ENCODE results near the gene RPS19BP1. TPM values are rescaled to one million over a fixed set of nuclear protein-coding genes. Genes with fewer than 3 reads are reported as not detected.

RPS19BP1 gene
- total RNA-seq, 1 donor from 2014 or later: 47.9 TPM

DNA sequence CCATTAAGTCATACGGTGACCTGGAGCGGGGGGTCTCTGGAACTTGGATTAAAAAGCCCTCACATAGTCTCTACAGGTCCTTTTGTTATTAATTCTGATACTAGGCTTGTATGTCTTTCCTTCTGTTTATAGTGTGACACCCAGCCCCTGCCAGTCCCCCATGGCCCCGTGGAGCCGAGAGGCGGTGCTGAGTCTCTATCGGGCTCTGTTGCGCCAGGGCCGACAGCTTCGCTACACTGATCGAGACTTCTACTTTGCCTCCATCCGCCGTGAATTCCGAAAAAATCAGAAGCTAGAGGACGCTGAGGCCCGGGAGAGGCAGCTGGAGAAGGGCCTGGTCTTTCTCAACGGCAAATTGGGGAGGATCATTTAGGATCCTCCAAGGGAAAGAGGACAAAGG is 28.5 kb downstream of the RPS19BP1 start:
- H3K27ac Mint-ChIP-seq (ENCODE audit: unreplicated experiment): peak overlapping the region; percentile 79
- peaks cover 17% of the 10 kb centered on the region for H3K4me1 Mint-ChIP-seq (ENCODE audit: low read depth)

DNA sequence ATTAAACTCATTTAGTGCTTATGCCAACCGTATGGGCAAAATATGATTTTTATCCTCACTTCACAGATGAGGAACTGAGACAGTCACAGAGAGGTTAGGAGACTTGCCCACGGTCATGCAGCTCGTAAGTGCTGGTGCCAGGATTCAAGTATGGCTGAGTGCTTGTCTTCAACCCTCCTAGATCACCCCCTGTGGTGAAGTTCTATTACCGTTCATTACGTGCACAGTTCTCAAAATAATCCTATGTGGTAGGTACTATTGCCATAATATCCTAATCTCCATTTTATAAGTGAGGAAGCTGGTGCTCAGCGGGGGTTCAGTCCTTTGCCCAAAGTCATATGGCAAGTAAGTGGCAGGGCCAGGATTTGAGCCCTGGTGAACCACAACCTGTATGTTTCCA is 28.9 kb downstream of the RPS19BP1 start:
- peak overlapping the region; percentile 79 for H3K27ac Mint-ChIP-seq (ENCODE audit: unreplicated experiment)
- no peak for DNase-seq (ENCODE audit: low spot score)
- peaks cover 17% of the 10 kb centered on the region for H3K4me1 Mint-ChIP-seq (ENCODE audit: low read depth)
- H3K27me3 Mint-ChIP-seq (ENCODE audit: low read depth): no peaks in the 10 kb centered on the region
- TF ChIP-seq, protein P1, sequence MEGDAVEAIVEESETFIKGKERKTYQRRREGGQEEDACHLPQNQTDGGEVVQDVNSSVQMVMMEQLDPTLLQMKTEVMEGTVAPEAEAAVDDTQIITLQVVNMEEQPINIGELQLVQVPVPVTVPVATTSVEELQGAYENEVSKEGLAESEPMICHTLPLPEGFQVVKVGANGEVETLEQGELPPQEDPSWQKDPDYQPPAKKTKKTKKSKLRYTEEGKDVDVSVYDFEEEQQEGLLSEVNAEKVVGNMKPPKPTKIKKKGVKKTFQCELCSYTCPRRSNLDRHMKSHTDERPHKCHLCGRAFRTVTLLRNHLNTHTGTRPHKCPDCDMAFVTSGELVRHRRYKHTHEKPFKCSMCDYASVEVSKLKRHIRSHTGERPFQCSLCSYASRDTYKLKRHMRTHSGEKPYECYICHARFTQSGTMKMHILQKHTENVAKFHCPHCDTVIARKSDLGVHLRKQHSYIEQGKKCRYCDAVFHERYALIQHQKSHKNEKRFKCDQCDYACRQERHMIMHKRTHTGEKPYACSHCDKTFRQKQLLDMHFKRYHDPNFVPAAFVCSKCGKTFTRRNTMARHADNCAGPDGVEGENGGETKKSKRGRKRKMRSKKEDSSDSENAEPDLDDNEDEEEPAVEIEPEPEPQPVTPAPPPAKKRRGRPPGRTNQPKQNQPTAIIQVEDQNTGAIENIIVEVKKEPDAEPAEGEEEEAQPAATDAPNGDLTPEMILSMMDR (IDR thresholded peaks at IDR 0.05): no peak
- H3K4me3 Mint-ChIP-seq (ENCODE audit: unreplicated experiment): peak overlapping the region; percentile 98
- no peaks in the 10 kb centered on the region for H3K9me3 Mint-ChIP-seq (ENCODE audit: low read depth)
- H3K36me3 Mint-ChIP-seq (ENCODE audit: low read depth): peaks cover 19% of the 10 kb centered on the region

More for the DNA sequence above, 28.5 kb downstream of the RPS19BP1 start:
- Mint-ChIP-seq H3K4me3 (ENCODE audit: unreplicated experiment) (no peak overlapping the region), H3K36me3 (ENCODE audit: low read depth) (peaks cover 19% of the 10 kb centered on the region), H3K27me3 (ENCODE audit: low read depth) (no peaks in the 10 kb centered on the region), H3K9me3 (ENCODE audit: low read depth) (no peaks in the 10 kb centered on the region)
- TF ChIP-seq, protein P1 (IDR thresholded peaks at IDR 0.05): no peak
- no peak for DNase-seq (ENCODE audit: low spot score)

GRCh38 chr22:39502789-39503409 is 29.6 kb downstream of the RPS19BP1 start:
- TF ChIP-seq, protein P1 (IDR thresholded peaks at IDR 0.05): no peak
- Mint-ChIP-seq H3K27ac (ENCODE audit: unreplicated experiment) (peak overlapping the region; percentile 79), H3K9me3 (ENCODE audit: low read depth) (no peaks in the 10 kb centered on the region), H3K27me3 (ENCODE audit: low read depth) (no peaks in the 10 kb centered on the region), H3K36me3 (ENCODE audit: low read depth) (peaks cover 19% of the 10 kb centered on the region), H3K4me3 (ENCODE audit: unreplicated experiment) (peak overlapping the region; percentile 98), H3K4me1 (ENCODE audit: low read depth) (peaks cover 17% of the 10 kb centered on the region)
- DNase-seq (ENCODE audit: low spot score): no peak

DNA sequence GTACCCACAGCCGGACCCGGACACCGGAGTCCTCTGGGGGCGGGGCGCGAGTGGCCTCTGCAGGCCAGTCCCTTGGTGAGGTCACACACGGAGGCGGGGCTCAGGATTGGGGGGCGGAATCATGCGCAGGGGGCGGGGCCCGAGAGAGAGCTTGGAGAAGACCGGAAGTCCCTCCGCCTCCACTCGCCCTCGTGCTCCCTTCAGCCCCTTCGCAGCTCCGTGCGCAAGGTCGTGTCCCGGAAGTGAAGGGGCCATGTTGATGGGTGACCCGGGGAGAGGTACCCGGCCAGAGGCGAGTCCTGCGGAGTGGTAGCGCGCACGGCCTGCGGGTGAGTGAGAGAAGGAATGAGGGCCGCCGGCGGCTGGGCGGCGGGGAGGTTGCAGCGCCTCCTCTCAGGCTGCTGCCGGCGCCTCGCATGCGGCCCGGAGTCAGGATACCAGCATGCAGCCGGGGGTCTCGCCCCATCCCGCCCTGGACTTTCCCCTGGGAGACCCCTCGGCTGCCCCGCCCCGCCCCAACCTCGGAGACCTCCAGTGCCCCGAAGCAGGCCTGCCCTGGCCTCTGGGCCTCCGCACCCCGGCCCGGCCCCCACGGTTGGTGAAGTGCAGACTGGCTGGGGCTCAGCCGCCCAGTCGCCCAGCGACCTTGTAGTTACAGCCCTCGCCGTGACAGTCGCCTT is 30.3 kb downstream of the RPS19BP1 start, which contains the start of gene MIEF1:
Gene MIEF1, plus strand, starts transcription at position 182 of the 680 bp plus-strand sequence. CDS start 9,005 bp downstream, outside the sequence.
- peak within 1 kb of the TSS; percentile 98 for H3K4me3 Mint-ChIP-seq (ENCODE audit: unreplicated experiment)
- no peaks in the 10 kb centered on the region for H3K9me3 Mint-ChIP-seq (ENCODE audit: low read depth)
- TF ChIP-seq, protein P1 (IDR thresholded peaks at IDR 0.05): peak; percentile 60
- H3K27ac Mint-ChIP-seq (ENCODE audit: unreplicated experiment): peak within 1 kb of the TSS; percentile 97
- peaks cover 19% of the 10 kb centered on the region for H3K36me3 Mint-ChIP-seq (ENCODE audit: low read depth)
- H3K27me3 Mint-ChIP-seq (ENCODE audit: low read depth): no peaks in the 10 kb centered on the region
- DNase-seq (ENCODE audit: low spot score): peak; percentile 98
- H3K4me1 Mint-ChIP-seq (ENCODE audit: low read depth): peaks cover 17% of the 10 kb centered on the region

GRCh38 chr22:39501644-39502108 is 30.9 kb downstream of the RPS19BP1 start:
- Mint-ChIP-seq H3K4me3 (ENCODE audit: unreplicated experiment) (peak overlapping the region; percentile 98), H3K36me3 (ENCODE audit: low read depth) (peaks cover 16% of the 10 kb centered on the region), H3K27me3 (ENCODE audit: low read depth) (no peaks in the 10 kb centered on the region), H3K27ac (ENCODE audit: unreplicated experiment) (peak overlapping the region; percentile 97), H3K4me1 (ENCODE audit: low read depth) (peaks cover 17% of the 10 kb centered on the region), H3K9me3 (ENCODE audit: low read depth) (no peaks in the 10 kb centered on the region)
- TF ChIP-seq, protein P1 (IDR thresholded peaks at IDR 0.05): no peak
- DNase-seq (ENCODE audit: low spot score): no peak

Measured in chondrocyte (in vitro differentiated cells).